ENCODE measurements around the gene NEDD1. TPM values are rescaled to one million over a fixed set of nuclear protein-coding genes. Genes with fewer than 3 reads are reported as not detected.

Gene NEDD1, protein sequence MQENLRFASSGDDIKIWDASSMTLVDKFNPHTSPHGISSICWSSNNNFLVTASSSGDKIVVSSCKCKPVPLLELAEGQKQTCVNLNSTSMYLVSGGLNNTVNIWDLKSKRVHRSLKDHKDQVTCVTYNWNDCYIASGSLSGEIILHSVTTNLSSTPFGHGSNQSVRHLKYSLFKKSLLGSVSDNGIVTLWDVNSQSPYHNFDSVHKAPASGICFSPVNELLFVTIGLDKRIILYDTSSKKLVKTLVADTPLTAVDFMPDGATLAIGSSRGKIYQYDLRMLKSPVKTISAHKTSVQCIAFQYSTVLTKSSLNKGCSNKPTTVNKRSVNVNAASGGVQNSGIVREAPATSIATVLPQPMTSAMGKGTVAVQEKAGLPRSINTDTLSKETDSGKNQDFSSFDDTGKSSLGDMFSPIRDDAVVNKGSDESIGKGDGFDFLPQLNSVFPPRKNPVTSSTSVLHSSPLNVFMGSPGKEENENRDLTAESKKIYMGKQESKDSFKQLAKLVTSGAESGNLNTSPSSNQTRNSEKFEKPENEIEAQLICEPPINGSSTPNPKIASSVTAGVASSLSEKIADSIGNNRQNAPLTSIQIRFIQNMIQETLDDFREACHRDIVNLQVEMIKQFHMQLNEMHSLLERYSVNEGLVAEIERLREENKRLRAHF
- polyA plus RNA-seq = 1.9 and 5.3 TPM in 2 replicates

DNA sequence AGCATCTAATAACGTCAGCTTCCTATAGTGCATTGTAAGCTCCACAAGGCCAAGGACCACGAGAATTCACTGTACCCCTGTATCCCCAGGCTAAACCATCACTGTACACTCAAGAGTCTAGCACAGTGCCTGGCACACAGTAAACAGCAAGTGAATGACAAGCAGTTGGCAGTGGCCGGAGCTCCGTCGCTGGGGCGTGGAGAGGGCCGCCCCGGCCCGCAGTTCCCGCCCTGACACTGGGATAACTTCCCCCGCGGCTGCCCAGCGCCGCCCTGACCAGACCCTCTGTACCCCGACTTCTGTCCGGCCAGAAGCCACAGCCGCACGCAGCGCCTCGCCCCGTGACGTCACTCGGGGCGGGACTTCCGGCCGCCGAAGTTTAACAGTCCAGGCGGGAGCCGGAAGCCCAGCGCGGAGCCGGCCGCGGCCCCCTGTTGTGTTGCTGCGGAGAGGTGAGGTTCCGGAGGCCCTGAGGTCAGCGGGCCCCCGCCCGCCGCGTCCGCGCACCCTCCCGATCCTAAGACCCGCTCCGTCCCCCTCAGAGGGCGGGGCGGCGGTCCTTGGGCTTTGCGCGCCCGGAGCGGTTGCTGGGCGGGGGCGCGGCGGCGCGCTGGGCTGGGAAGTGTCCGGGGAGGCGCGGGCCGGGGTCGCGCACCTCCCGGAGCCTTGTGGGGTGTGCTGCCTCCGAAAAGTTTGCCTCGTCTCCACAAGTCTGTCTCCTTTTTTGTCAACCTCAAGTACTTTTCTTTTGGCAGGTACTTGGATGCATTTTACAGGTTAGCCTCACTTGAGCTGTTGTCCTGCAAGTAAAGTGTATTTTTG is at the start of gene NEDD1:
Gene NEDD1, plus strand, starts transcription at position 409 of the 822 bp plus-strand sequence. CDS start 2,503 bp downstream, outside the sequence.

Measured in Purkinje cell (primary cell).